Fibroblast of lung (primary cell): ENCODE measurements around the gene OR1S1. TPM values are rescaled to one million over a fixed set of nuclear protein-coding genes. Genes with fewer than 3 reads are reported as not detected.

ENCODE experiments used
- DNase-seq, 2 donors: peaks; one replicate each; pipeline versions ENCODE4 v3.0.0 to v3.0.0-alpha.2; 2010; ENCODE audit warnings: low read depth in 2 of 2
- H2AFZ ChIP-seq: 2 replicates; pipeline ENCODE4 v1.5.1; 2012; ENCODE audit warnings: low read length, control low read depth, inconsistent platforms
- H3K27ac ChIP-seq: 2 replicates; pipeline ENCODE4 v1.5.1; 2011; ENCODE audit warnings: low read length, control low read depth; ENCODE audit not compliant: insufficient read depth
- H3K27me3 ChIP-seq: 2 replicates; pipeline ENCODE4 v1.5.1; 2011; ENCODE audit warnings: mild to moderate bottlenecking, low read length; ENCODE audit not compliant: control insufficient read depth, insufficient read depth
- H3K36me3 ChIP-seq: 2 replicates; pipeline ENCODE4 v1.5.1; 2011; ENCODE audit warnings: low read length; ENCODE audit not compliant: control insufficient read depth, insufficient read depth
- H3K4me1 ChIP-seq: 2 replicates; pipeline ENCODE4 v1.5.1; 2011; ENCODE audit warnings: low read length; ENCODE audit not compliant: control insufficient read depth, insufficient read depth; ENCODE audit errors: extremely low read depth
- H3K4me2 ChIP-seq: 2 replicates; pipeline ENCODE4 v1.5.1; 2011; ENCODE audit warnings: low read length, control low read depth; ENCODE audit not compliant: insufficient read depth; ENCODE audit errors: extremely low read depth
- H3K4me3 ChIP-seq, 4 experiments: fragments of 200-600 bp in 1 of 4; sonication (generic) in 1 of 4; replicated peaks in 1 of 4; 2 replicates each; pipeline ENCODE4 v1.5.1; 2011 to 2016; ENCODE audit warnings: low read length in 4 of 4, low read depth in 3 of 4, mild to moderate bottlenecking in 3 of 4, control low read depth in 2 of 4, inconsistent platforms in 1 of 4, mixed read lengths in 1 of 4; ENCODE audit not compliant: insufficient read depth in 1 of 4; ENCODE audit errors: control extremely low read depth in 1 of 4
- H3K79me2 ChIP-seq: 2 replicates; pipeline ENCODE4 v1.5.1; 2012; ENCODE audit warnings: mild to moderate bottlenecking, low read length, inconsistent platforms; ENCODE audit not compliant: control insufficient read depth, insufficient read depth
- H3K9ac ChIP-seq: 2 replicates; pipeline ENCODE4 v1.5.1; 2011; ENCODE audit warnings: mild to moderate bottlenecking, low read length, control low read depth; ENCODE audit not compliant: insufficient read depth
- H3K9me3 ChIP-seq: 2 replicates; pipeline ENCODE4 v1.5.1; 2012; ENCODE audit warnings: low read depth, low read length; ENCODE audit not compliant: control insufficient read depth, insufficient read depth
- H4K20me1 ChIP-seq: 2 replicates; pipeline ENCODE4 v1.5.1; 2011; ENCODE audit warnings: low read length; ENCODE audit not compliant: control insufficient read depth, insufficient read depth; ENCODE audit errors: extremely low read depth
- CTCF ChIP-seq, 2 donors: IDR thresholded peaks in 1 of 2; conservative IDR thresholded peaks in 1 of 2; 1 replicate in 1 of 2; 2 replicates in 1 of 2; pipeline ENCODE4 v1.5.1; 2011 to 2012; ENCODE audit warnings: low read length in 2 of 2, control low read depth in 1 of 2, inconsistent platforms in 1 of 2, low read depth in 1 of 2, mild to moderate bottlenecking in 1 of 2
- EZH2 ChIP-seq: IDR thresholded peaks from 2 replicates; pipeline ENCODE4 v1.5.1; 2012; ENCODE audit warnings: low read length, control low read depth, mild to moderate bottlenecking; ENCODE audit errors: missing control alignments
- polyA plus RNA-seq, 2 donors: library from polyadenylated mRNA; depleted of rRNA in 1 of 2; stranded (reverse) in 1 of 2; unstranded in 1 of 2; fragments of >200 nt; gene quantifications; 2 replicates each; pipeline ENCODE4 v1.2.1, GENCODE V29; 2011 to 2012; ENCODE audit warnings: missing spikeins in 1 of 2
- total RNA-seq: library from RNA; depleted of rRNA; stranded (reverse); fragments of >200 nt; gene quantifications from 2 replicates; pipeline ENCODE4 v1.2.1, GENCODE V29; 2014

The OR1S1 gene
- total and polyA plus RNA-seq, 2 donors (not counting 1 experiment from before 2014, with no cell fraction given), result not detected

GRCh38 chr11:58199271-58199670 lies 13.2 kb upstream of the OR1S1 start:
- H3K9me3 ChIP-seq, result no peaks in the 10 kb centered on the region
- H3K79me2 ChIP-seq, result no peaks in the 10 kb centered on the region
- H3K27me3 ChIP-seq, result no peaks in the 10 kb centered on the region
- no peaks in the 10 kb centered on the region for H3K36me3 ChIP-seq
- H3K9ac ChIP-seq, result no peak overlapping the region
- H2AFZ ChIP-seq, result no peak overlapping the region
- TF ChIP-seq CTCF (conservative IDR thresholded peaks at IDR 0.05 in 1 of 2, IDR thresholded peaks at IDR 0.05 in 1 of 2; ENCODE audit: low read depth in 1 of 2, low read length in 2 of 2), result no peak
- no peak for TF ChIP-seq EZH2
- no peak for DNase-seq
- no peak overlapping the region for H3K4me2 ChIP-seq
- H4K20me1 ChIP-seq, result no peaks in the 10 kb centered on the region
- H3K4me1 ChIP-seq, result no peaks in the 10 kb centered on the region
- no peak overlapping the region for H3K4me3 ChIP-seq
- no peak overlapping the region for H3K27ac ChIP-seq

GRCh38 chr11:58204042-58204441 lies 8.5 kb upstream of the OR1S1 start, which contains the start of gene OR1S2:
Gene OR1S2 (minus strand): TSS chr11:58204142. CDS start chr11:58204142, 0 bp downstream.
- no peaks in the 10 kb centered on the region for H3K36me3 ChIP-seq
- no peak within 1 kb of the TSS for H3K27ac ChIP-seq
- H4K20me1 ChIP-seq, result no peaks in the 10 kb centered on the region
- TF ChIP-seq EZH2, result no peak
- no peak for TF ChIP-seq CTCF (conservative IDR thresholded peaks at IDR 0.05 in 1 of 2, IDR thresholded peaks at IDR 0.05 in 1 of 2; ENCODE audit: low read depth in 1 of 2, low read length in 2 of 2)
- H3K4me3 ChIP-seq, result no peak within 1 kb of the TSS
- no peaks in the 10 kb centered on the region for H3K9me3 ChIP-seq
- DNase-seq, result no peak
- no peak within 1 kb of the TSS for H2AFZ ChIP-seq
- H3K9ac ChIP-seq, result no peak within 1 kb of the TSS
- H3K79me2 ChIP-seq, result no peaks in the 10 kb centered on the region
- H3K4me2 ChIP-seq, result no peak within 1 kb of the TSS
- no peaks in the 10 kb centered on the region for H3K4me1 ChIP-seq
- no peaks in the 10 kb centered on the region for H3K27me3 ChIP-seq

- H3K4me1 ChIP-seq, result no peaks in the 10 kb centered on the region
- no peak overlapping the region for H3K4me3 ChIP-seq
- H4K20me1 ChIP-seq, result no peaks in the 10 kb centered on the region
- H3K36me3 ChIP-seq, result no peaks in the 10 kb centered on the region
- no peak overlapping the region for H2AFZ ChIP-seq
- H3K4me2 ChIP-seq, result no peak overlapping the region
- TF ChIP-seq CTCF (conservative IDR thresholded peaks at IDR 0.05 in 1 of 2, IDR thresholded peaks at IDR 0.05 in 1 of 2; ENCODE audit: low read depth in 1 of 2, low read length in 2 of 2) (no peak), EZH2 (no peak)
- no peak overlapping the region for H3K27ac ChIP-seq
- no peak overlapping the region for H3K9ac ChIP-seq
- no peaks in the 10 kb centered on the region for H3K79me2 ChIP-seq
- H3K27me3 ChIP-seq, result no peaks in the 10 kb centered on the region
- H3K9me3 ChIP-seq, result no peaks in the 10 kb centered on the region
- DNase-seq, result no peak
Measured at GRCh38 chr11:58216476-58216875, 4.0 kb downstream of the OR1S1 start.
